Duodenal mucosa (tissue), 2 donors: Measurements from ENCODE around the gene ANKRD13D.
"Not testable (repeated sequence)": the region's sequence is repeated elsewhere in the genome, so short reads cannot be mapped to it uniquely, and the experiment has no call there.

ENCODE experiments used
- H3K27ac ChIP-seq: one replicate; pipeline ENCODE4 v1.7.0; 2013; ENCODE audit warnings: low read depth, low read length
- H3K27me3 ChIP-seq, 2 donors: one replicate each; pipeline ENCODE4 v1.7.0; 2013; ENCODE audit warnings: low read length in 2 of 2, control low read depth in 1 of 2; ENCODE audit not compliant: insufficient read depth in 2 of 2, control insufficient read depth in 1 of 2
- H3K36me3 ChIP-seq, 2 donors: one replicate each; pipeline ENCODE4 v1.7.0; 2013; ENCODE audit warnings: low read length in 2 of 2, control low read depth in 1 of 2; ENCODE audit not compliant: insufficient read depth in 2 of 2, control insufficient read depth in 1 of 2
- H3K4me1 ChIP-seq, 2 donors: one replicate each; pipeline ENCODE4 v1.7.0; 2013; ENCODE audit warnings: low read length in 2 of 2, control low read depth in 1 of 2; ENCODE audit not compliant: insufficient read depth in 2 of 2, control insufficient read depth in 1 of 2
- H3K4me3 ChIP-seq, 2 donors: one replicate each; pipeline ENCODE4 v1.7.0; 2013; ENCODE audit warnings: low read length in 2 of 2, low read depth in 1 of 2
- H3K9ac ChIP-seq, 2 donors: one replicate each; pipeline ENCODE4 v1.7.0; 2013; ENCODE audit warnings: low read length in 2 of 2, low read depth in 1 of 2
- H3K9me3 ChIP-seq, 2 donors: one replicate each; pipeline ENCODE4 v1.7.0; 2013; ENCODE audit warnings: low read length in 2 of 2, control low read depth in 1 of 2; ENCODE audit not compliant: control insufficient read depth in 1 of 2

ANKRD13D gene

GRCh38 chr11:67312187-67313021, 23.3 kb downstream of the ANKRD13D start:
- peak overlapping the region; percentile 55 for H3K27ac ChIP-seq
- peaks cover 12 to 43% of the 10 kb centered on the region in 2 donors for H3K36me3 ChIP-seq
- H3K9ac ChIP-seq: no peak overlapping the region
- H3K4me3 ChIP-seq: no peak overlapping the region
- H3K4me1 ChIP-seq: peaks cover 13 to 15% of the 10 kb centered on the region in 2 donors
- H3K9me3 ChIP-seq: no peaks in the 10 kb centered on the region
- no peaks in the 10 kb centered on the region for H3K27me3 ChIP-seq

DNA sequence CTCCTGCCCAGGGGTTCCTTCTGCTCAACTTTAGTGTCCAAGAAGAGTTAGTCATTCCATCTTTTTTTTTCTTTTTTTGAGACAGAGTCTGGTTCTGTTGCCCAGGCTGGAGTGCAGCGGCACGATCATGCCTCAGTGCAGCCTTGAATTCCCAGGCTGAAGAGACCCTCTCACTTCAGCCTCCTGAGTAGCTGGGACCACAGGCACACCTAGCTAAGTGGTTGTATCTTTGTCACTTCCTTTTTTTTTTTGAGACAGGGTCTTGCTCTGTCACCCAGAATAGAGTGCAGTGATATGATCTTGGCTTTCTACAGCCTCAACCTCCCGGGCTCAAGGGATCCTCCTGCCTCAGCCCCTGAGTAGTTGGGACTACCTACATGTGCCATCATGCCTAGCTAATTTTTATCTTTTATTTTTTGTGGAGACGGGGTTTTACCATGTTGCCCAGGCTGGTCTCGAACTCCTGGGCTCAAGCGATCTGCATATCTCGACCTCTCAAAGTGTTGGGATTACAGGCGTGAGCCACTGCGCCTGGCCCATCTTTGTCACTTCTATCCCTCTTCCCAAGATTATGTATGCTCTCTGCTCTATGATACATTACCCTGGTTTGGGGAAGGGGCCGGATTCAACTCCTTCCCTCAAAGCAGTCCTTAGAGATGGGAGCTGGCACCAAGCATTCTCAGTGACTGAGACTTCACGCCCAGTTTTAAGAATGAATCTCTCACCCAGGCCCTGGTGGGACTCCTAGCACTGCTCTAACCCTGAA, 24.2 kb downstream of the ANKRD13D start:
- Histone ChIP-seq H3K4me3 (no peak overlapping the region), H3K4me1 (peaks cover 16 to 17% of the 10 kb centered on the region in 2 donors), H3K27me3 (no peaks in the 10 kb centered on the region), H3K9ac (no peak overlapping the region), H3K27ac (peak overlapping the region; percentile 55), H3K36me3 (peaks cover 8 to 34% of the 10 kb centered on the region in 2 donors), H3K9me3 (no peaks in the 10 kb centered on the region)

DNA sequence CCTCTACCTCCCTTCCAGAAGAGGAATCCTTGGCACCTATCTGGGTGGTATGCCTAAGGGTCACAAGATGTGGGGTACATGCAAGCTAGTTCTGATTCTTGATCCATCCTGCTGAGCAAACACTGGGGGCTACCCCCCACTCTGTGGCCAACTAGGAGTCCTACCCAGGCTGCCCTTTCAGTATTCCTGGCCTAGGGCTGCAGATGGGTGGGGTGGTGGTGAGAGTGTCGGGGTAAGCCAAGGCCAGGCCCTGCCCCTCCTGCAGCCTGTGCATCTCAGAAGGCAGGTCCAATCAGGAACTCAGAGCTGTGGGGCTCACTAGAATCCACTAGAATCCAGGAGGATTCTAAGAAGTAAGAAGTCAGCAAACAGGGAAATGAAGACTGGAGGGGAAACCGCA, 25.1 kb downstream of the ANKRD13D start:
- Histone ChIP-seq H3K36me3 (peaks cover 7 to 24% of the 10 kb centered on the region in 2 donors), H3K9ac (no peak overlapping the region), H3K27me3 (no peaks in the 10 kb centered on the region), H3K9me3 (no peaks in the 10 kb centered on the region), H3K4me1 (peaks cover 16 to 21% of the 10 kb centered on the region in 2 donors), H3K4me3 (no peak overlapping the region), H3K27ac (no peak overlapping the region)

DNA sequence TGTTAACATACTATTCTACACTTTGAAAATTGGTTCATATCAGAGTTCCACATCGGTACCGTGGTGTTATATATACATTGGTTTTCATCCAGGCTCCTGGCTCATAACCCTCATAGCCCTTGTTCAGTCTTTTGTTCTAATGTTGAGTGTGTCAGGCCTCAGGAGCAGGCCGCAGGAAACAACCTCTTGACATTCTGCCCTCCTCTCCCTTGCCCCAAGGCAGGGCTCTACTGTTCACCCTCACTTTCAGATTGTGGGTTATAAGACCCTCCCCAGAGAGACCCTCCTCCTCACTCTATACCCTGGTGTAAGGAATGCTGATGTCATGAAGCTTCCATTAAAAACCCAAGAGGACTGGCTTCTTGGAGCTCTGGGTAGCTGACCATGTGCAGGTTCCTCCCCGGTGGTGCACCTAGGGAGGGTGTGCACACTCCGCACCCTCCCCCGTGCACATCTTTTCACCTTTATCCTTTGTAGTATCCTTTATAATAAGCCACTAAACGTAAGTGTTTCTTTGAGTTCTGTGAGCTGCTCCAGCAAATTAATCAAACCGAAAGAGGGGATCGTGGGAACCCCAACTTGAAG, 26.3 kb downstream of the ANKRD13D start:
- Histone ChIP-seq H3K9ac (no peak overlapping the region), H3K36me3 (peaks cover 0 to 14% of the 10 kb centered on the region in 2 donors), H3K27ac (no peak overlapping the region), H3K27me3 (no peaks in the 10 kb centered on the region), H3K4me3 (no peak overlapping the region), H3K4me1 (peaks cover 16 to 26% of the 10 kb centered on the region in 2 donors), H3K9me3 (no peaks in the 10 kb centered on the region)

DNA sequence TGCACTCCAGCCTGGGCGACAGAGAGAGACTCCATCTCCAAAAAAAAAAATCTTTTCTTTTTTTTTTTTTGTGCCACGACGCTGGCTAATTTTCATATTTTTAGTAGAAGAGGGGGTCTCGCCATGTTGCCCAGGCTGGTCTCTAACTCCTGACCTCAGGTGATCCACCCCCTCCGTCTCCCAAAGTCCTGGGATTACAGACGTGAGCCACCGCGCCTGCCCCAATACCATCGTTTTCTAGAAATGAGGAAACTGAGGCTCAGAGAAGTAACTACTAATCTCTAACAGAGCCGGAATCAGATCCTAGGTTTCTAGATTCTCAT, 27.7 kb downstream of the ANKRD13D start:
- H3K4me1 ChIP-seq: peaks cover 22 to 26% of the 10 kb centered on the region in 2 donors
- no peaks in the 10 kb centered on the region for H3K27me3 ChIP-seq
- peaks cover 0 to 2% of the 10 kb centered on the region in 2 donors for H3K36me3 ChIP-seq
- peak overlapping the region; percentile 86 to 94 for H3K9ac ChIP-seq
- peak overlapping the region; percentile 92 for H3K27ac ChIP-seq
- no peaks in the 10 kb centered on the region for H3K9me3 ChIP-seq
- peak overlapping the region; percentile 72 to 94 for H3K4me3 ChIP-seq

- H3K9me3 ChIP-seq: no peaks in the 10 kb centered on the region
- H3K9ac ChIP-seq: peak overlapping the region; percentile 86 to 94
- H3K27ac ChIP-seq: peak overlapping the region; percentile 92
- H3K27me3 ChIP-seq: no peaks in the 10 kb centered on the region
- H3K4me1 ChIP-seq: peaks cover 21 to 24% of the 10 kb centered on the region in 2 donors
- H3K36me3 ChIP-seq: no peaks in the 10 kb centered on the region
- H3K4me3 ChIP-seq: peak overlapping the region; percentile 72 to 94
These were observed 28.2 kb downstream of the ANKRD13D start for GRCh38 chr11:67317205-67317887.

DNA sequence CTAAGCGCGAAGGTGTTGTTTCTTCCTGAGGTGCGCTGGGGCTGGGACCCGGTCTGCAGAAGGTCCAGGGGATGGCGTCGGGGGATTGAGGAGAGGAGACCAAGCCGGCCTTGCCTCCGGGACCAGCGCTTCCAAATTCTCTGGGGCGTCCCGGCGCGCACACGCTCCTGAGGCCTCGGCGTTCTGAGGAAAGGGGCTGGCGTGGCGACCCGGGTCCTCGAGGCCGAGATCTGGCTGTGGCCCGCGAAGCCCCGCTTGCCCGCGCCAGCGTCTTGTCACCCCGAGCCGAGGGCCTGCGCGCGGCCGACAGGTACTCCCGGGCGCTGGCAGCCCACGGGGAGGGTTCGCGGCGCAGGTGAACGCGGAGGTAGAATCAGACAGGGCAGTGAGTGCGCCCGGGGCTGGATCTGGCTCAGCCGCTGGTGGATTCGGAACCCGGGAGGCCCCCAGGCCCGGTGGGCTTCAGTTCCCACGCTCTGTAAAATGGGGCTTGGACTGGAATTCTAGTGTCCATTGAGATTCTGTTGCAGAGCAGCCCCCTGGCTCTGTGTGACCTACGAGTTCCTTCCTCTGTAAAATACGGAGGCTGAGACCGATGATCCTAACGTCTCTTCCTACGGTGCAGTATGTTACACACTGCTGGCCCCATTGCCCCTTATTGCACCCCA, 28.9 kb downstream of the ANKRD13D start:
- Histone ChIP-seq H3K4me3 (peak overlapping the region; percentile 72 to 94), H3K27ac (no peak overlapping the region), H3K9ac (peak overlapping the region; percentile 86 to 94), H3K4me1 (peaks cover 16 to 18% of the 10 kb centered on the region in 2 donors), H3K36me3 (no peaks in the 10 kb centered on the region), H3K27me3 (no peaks in the 10 kb centered on the region), H3K9me3 (no peaks in the 10 kb centered on the region)

DNA sequence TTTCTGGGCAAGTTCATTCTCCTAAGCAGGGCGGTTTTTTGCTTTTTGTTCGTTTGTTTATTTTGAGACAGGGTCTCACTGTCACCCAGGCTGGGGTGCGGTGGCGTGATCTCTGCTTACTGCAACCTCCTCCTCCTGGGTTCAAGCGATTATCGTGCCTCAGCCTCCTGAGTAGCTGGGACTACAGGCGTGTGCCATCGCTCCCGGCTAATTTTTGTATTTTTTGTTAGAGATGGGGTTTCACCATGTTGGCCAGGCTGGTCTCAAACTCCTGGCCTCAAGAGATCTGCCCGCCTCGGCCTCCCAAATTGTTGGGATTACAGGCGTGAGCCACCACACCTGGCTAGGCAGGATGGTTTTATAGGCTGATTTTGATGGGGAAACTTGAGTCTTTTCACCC, 29.8 kb downstream of the ANKRD13D start:
- peak overlapping the region in 1 of 2 donors; percentile 72 for H3K4me3 ChIP-seq
- not testable (repeated sequence) for H3K36me3 ChIP-seq, H3K9ac ChIP-seq, H3K27me3 ChIP-seq, H3K9me3 ChIP-seq, H3K27ac ChIP-seq
- peaks cover 19% of the 10 kb centered on the region in 2 donors for H3K4me1 ChIP-seq

DNA sequence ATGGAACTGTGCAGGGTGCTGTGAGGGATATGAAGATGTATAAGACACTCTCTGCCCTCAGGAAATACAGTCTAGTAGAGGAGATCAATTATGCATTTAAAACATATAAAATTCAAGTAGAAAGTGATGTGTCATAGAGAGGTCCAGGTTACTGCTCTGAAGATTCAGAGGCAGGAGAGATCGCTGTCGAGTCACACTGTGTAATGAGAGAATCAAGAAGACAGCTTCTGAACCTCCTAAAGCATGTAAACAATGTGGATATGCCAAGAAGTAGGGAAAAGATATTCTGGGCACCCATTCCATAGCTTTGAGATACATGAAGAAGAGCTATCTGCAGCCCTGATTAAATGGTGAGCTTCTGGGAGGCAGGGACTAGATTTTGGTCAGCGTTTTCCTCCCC, 30.9 kb downstream of the ANKRD13D start:
- H3K27me3 ChIP-seq: no peaks in the 10 kb centered on the region
- no peak overlapping the region for H3K27ac ChIP-seq
- no peak overlapping the region for H3K9ac ChIP-seq
- H3K9me3 ChIP-seq: no peaks in the 10 kb centered on the region
- H3K4me1 ChIP-seq: peaks cover 19% of the 10 kb centered on the region in 2 donors
- no peak overlapping the region for H3K4me3 ChIP-seq
- no peaks in the 10 kb centered on the region for H3K36me3 ChIP-seq
